NCI-H2227 (cell line): ENCODE measurements around the gene ZPBP.

ENCODE experiments used
- DNase-seq: peaks from one replicate; lab custom pipeline; 2025; ENCODE audit not compliant: unreplicated experiment; lab: John Stamatoyannopoulos, UW

ZPBP gene

GRCh38 chr7:50092579-50093491 is at the start of gene ZPBP:
Gene ZPBP, minus strand, starts transcription at chr7:50093246. Its CDS starts 52 bp downstream, at chr7:50093194.
- DNase-seq = peak; percentile 63

GRCh38 chr7:50142425-50143017 is 49.5 kb upstream of the ZPBP start:
- peak; percentile 29 for DNase-seq

- no peak for DNase-seq
Observed at GRCh38 chr7:50141854-50142253, 48.8 kb upstream of the ZPBP start.

- no peak for DNase-seq
Observed at GRCh38 chr7:50141131-50141530, 48.1 kb upstream of the ZPBP start.

- DNase-seq = no peak
Observed at GRCh38 chr7:50140688-50141087, 47.6 kb upstream of the ZPBP start.

GRCh38 chr7:50138101-50138500 is 45.1 kb upstream of the ZPBP start:
- DNase-seq = no peak

GRCh38 chr7:50125766-50126165 is 32.7 kb upstream of the ZPBP start:
- DNase-seq = no peak

- DNase-seq = no peak
Observed at GRCh38 chr7:50121286-50121685, 28.2 kb upstream of the ZPBP start.

GRCh38 chr7:50119815-50120637 is 27.0 kb upstream of the ZPBP start:
- no peak for DNase-seq

- no peak for DNase-seq
Observed at GRCh38 chr7:50112250-50112649, 19.2 kb upstream of the ZPBP start.

GRCh38 chr7:50101873-50102272 is 8.8 kb upstream of the ZPBP start:
- DNase-seq = no peak

- no peak for DNase-seq
Observed at GRCh38 chr7:50095634-50096033, 2.6 kb upstream of the ZPBP start.

- DNase-seq = no peak
Observed at GRCh38 chr7:50088463-50089129, 4.5 kb downstream of the ZPBP start.

GRCh38 chr7:50085344-50085743 is 7.7 kb downstream of the ZPBP start:
- DNase-seq = no peak

GRCh38 chr7:50073093-50073492 is 20.0 kb downstream of the ZPBP start:
- DNase-seq = no peak

- DNase-seq = no peak
Observed at GRCh38 chr7:50069613-50070012, 23.4 kb downstream of the ZPBP start.

- DNase-seq = no peak
Observed at GRCh38 chr7:50068850-50069551, 24.0 kb downstream of the ZPBP start.

GRCh38 chr7:50068026-50068425 is 25.0 kb downstream of the ZPBP start:
- no peak for DNase-seq

GRCh38 chr7:50062951-50063350 is 30.1 kb downstream of the ZPBP start:
- DNase-seq = no peak

GRCh38 chr7:50056131-50056530 is 36.9 kb downstream of the ZPBP start:
- no peak for DNase-seq
